Activated naive CD4-positive, alpha-beta T cell (primary cell): ENCODE measurements around the gene MARF1.
"Not testable (repeated sequence)": the region's sequence is repeated elsewhere in the genome, so short reads cannot be mapped to it uniquely, and the experiment has no call there.

Experiments used
- DNase-seq, 4 experiments: peaks; one replicate each; lab custom pipeline; 2025; lab: John Stamatoyannopoulos, UW

Gene MARF1

DNA sequence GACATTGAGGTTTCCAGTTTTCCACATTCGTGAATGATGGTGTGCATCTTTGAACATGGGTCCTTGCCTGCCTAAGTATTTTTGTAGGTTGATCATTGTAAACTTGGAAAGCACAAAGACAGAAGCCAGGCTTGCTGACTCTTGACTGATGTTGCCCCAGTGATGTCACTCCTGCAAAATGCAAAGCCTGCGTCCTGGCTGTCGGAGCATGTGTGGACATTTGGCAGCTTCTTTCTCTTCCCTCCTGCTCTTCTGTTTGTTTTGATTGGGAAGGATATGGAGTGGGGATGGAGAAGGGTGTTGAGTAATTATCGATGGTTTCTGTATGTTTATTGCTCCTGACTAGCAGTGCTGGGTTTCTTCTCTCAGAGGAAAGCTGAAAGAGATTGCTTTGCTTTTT, 10.3 kb upstream of the MARF1 start:
- DNase-seq, result no peak

DNA sequence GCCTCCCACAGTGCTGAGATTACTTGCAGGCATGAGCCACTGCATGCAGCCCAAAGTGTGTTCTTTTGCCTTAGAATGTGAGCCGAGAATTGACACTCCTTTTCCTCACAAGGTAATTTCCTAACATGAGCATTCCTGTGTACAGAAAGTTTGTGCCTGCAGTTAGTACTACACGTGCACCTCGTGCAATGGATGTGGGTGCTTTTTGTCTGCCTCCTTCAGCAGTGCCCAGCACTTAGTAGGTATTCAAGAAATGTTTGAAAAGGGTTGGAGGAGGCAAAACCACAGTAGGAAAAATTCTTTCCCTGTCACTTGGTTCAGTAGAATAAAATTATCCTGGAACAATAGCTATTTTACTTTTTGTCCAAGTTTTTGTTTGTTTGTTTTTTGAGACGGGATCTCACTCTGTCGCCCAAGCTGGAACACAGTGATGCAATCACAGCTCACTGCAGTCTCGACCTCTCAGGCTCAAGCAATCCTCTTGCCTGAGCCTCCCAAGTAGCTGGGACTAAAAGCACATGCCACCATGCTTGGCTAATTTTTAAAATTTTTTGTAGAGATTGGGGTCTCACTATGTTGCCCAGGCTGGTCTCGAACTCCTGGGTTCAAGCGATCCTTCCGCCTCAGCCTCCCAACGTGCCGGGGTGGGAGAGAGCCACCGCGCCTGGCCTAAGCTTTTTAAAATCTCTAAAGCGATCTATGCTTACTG, 9.5 kb upstream of the MARF1 start:
- no peak for DNase-seq

DNA sequence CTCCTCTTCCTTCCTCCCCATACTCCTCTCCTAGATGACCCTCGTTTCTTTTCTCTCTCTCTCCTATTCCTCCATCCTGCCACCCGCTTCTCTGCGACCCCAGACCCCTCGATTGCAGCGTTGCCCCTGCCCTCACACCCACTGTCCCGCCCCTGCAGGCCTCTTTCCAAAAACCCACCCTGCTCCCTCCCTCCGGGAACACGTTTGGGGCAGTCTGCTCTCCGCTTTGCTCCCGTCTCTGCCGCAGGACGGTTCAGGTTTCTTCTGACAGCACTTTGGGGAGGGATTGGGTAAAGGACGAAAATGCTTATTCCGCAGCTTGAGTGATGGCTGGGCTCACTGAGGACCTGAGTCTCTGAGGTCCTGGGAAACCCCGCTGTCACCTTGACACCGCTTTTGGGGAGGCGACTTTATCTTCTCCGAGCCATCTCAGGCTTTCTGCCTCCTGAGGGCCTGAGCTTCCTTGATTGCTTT, 7.8 kb upstream of the MARF1 start:
- DNase-seq, result no peak

DNA sequence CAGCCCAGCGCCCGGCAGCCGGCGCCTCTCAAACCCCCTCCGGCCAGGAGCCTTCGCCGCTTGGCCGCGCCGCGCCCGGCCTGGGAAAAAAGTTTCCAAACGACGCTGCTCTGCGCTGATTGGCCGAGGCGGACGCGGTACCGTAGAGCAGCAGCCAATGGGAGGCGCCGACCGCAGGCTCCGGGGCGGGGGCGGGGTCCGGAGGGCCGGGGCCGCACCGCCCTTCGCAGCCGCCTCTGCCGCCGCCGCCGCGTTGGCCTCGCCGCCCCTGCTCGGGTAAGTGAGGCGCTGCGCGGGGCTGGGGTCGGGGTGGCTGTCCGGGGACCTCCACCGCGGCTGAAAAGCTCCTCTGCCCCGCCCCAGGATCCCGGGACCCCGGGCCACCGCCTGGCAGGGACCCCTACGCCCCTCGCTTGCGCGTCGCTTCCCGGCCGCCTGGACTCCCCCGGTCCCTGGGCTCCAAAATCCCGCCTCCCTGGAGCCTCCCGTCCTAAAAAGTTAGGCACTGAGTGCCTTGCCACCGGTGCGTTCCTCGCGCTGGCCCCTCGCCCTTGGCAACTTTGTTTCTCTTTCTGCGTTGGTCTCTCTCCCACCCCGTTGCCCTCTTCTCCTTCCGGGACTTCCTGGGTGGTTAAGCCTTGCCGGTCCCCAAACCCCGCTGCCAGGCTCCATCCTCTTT, 7.2 kb upstream of the MARF1 start, which contains the start of gene NDE1:
TSS of gene NDE1 (plus strand) at position 227 of the 679 bp plus-strand sequence. CDS start 14,534 bp downstream, outside the sequence.
- DNase-seq, result peak; percentile 57 to 80 (median 66)

DNA sequence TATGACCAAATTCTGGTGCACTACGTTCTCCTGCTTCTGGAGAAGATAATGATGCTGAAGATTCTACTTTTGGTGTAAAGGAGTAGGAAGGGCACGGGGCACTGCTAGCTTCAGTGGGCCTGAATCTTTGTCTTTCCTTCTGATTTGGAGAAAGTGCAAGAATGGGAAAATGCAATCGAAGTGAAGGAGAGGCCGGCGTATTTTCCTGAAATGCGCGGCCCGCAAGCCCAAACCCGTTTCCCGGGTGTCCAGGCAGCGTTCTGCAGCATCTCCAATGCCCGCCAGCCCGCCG, 6.7 kb upstream of the MARF1 start:
- no peak for DNase-seq

DNA sequence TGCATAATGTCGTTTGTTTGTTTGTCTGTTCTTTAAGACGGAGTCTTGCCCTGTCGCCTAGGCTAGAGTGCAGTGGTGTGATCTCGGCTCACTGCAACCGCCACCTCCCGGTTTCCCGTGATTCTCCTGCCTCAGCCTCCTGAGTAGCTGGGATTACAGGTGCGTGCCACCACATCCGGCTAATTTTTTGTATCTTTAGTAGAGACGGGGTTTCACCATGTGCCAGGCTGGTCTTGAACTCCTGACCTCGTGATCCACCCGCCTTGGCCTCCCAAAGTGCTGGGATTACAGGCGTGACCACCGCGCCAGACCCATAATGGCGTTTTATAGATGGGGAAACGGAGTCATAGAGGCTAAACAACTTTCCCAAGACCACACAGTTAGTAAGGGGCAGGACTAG, 6.4 kb upstream of the MARF1 start:
- not testable (repeated sequence) for DNase-seq

DNA sequence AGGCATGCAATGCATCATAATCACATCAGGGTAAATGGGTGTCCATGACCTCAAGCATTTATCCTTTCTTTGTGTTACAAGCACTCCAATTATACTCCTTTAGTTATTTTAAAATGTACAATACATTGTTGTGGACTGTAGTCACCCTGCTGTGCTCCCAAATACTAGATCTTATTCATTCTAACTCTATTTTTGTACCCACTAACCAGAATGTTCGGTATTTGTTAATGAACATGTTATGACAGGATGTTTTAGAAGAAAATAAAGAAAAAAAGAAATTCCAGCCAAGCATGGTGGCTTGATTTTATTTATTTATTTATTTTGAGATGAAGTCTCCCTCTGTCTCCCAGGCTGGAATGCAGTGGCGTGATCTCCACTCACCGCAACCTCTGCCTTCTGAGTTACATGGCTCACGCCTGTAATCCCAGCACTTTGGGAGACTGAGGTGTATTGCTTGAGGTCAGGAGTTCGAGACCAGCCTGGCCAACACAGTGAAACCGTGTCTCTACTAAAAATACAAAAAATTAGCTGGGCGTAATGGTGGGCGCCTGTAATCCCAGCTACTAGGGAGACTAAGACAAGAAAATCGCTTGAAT, 5.3 kb upstream of the MARF1 start:
- no peak for DNase-seq

DNA sequence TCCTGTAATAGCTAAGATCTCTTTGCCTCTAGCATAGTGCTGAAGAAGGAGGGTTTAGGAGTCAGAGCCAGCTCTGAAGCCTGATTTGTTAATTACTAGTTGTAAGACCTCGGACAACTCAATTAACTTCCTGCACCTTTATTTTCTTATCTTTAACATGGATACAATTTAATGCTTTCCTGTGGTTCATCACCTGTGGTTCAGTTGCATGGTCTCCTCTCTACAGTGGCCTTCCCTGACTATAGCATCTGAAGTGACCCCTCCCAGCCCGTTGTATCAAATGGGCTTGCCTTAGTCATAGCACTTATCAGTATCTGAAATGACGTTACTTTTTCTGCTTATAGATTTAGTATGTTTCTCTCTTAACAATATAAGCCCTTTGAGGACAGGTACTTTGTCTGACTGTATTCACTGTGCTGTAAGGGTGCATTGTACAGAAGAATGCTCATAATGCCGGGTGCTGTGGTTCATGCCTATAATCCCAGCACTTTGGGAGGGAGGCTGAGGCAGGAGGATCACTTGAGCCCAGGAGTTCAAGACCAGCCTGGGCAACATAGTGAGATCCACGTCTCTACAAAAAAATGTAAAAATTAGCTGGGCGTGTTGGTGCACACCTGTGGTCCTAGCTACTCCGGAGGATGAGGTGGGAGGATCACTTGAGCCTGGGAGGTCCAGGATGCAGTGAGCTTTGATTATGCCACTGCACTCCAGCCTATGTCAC, 4.5 kb upstream of the MARF1 start:
- DNase-seq, result no peak

DNA sequence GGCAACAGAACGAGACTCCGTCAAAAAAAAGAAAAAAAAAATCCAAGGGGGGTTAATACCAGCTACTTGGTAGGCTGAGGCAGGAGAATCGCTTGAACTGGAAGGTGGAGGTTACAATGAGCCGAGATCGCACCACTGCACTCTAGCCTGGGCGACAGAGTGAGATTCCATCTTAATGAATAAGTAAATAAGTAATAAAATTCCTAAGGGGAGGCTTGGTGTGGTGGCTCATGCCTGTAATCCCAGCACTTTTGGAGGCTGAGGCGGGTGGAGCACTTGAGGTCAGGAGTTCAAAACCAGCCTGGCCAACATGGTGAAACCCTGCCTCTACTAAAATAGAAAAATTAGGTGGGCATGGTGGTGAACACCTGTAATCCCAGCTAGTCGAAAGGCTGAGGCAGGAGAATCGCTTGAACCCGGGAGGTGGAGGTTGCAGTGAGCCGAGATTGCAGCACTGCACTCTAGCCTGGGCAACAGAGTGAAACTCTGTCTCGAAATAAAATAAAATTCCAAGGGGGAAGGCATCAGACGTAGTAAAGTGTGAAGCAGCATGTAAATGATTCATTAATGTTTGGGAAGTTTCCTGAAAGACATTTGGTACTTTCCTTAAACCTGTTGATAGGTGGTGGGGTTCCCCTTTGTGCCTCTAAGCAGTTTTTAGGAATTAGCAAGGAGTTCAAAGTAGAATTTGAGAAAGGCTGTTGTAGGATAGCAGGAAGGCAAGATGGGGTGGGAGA, 3.8 kb upstream of the MARF1 start:
- DNase-seq, result not testable (repeated sequence)

DNA sequence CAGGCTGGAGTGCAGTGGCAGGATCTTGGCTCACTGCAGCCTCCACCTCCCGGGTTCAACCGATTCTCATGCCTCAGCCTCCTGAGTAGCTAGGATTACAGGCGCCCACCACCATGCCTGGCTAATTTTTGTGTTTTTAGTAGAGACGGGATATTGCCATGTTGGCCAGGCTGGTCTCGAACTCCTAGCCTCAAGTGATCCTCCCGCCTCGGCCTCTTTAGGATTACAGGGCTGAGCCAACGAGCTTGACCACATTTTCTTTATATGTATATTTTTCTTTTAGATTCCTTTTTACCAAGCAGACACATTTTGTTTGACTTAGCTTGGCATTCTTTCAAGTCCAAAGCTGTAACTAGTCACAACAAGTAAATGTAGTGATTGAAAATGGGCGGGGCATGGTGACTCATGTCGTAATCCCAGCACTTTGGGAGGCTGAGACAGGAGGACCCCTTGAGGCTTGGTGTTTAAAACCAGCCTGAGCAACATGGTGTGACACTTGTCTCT, 2.1 kb upstream of the MARF1 start:
- DNase-seq, result not testable (repeated sequence)

DNA sequence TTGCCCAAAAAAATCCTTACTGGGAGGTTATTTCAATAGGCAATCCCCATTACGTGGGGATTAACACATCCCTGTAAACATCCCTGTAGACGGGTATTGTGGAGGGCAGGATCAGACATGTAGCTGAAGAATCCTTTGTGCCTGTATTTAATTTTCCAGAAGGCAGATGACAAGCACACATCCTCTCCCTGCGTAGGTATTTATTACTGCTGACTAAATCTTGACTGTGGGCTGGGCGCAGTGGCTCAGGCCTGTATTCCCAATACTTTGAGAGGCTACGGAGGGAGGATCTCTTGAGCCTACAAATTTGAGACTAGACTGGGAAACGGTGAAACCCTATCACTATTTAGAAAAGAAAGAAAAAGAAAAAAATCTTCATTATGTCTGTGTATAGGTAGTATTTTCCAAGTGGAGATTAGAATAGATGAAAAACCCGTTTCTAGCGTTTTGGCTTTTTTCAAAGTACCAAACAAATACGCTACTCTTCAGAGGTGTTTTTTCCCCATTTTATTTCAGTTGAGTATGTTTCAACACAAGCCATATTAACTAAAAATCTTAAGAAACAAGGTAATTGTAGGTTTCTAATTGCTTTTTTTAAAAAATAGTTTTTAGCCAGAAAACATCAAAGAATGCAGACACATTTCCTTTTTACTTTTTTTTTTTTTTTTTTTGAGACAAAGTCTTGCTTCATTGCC, 1.5 kb upstream of the MARF1 start:
- no peak for DNase-seq

DNA sequence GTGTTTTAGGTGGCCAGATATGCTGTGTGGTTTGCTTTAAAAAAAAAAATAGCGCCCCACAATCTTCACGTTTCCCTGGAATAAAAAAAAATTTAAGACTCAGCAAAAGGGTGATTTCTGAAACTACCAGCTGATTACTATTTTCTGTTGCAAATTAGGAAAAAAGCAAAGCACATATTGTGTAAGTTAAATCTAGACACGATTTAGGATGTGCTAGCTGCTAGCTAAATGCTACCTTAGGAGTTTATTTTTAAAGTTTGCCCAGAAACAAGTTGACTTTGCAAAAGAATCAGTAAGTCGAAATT, 944 bp upstream of the MARF1 start:
- no peak for DNase-seq

DNA sequence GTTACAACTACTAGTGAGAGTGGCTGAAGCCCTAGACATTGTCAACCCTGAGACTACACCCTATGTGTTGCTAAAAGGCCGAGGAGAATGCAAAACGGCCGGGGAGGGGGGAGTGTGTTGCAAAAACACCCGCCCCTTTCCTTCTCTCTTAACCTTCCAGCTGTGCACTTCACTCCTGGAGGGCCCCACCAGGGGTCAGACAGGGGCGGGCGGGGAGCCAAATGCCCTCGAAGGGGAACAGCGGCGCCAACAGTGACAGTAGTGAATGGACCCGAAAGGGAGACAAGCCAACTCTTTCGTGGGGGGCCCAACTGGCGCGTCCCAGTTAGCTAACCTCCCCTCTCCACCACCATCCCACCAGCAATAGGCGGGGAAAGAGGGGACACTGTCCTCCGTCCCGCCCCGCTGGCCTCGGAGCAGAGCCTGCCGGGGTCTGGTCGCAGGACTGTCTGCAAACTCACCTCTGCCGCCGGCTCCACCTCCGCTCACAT, 352 bp downstream of the MARF1 start:
- peak; percentile 59 to 78 (median 68) for DNase-seq

DNA sequence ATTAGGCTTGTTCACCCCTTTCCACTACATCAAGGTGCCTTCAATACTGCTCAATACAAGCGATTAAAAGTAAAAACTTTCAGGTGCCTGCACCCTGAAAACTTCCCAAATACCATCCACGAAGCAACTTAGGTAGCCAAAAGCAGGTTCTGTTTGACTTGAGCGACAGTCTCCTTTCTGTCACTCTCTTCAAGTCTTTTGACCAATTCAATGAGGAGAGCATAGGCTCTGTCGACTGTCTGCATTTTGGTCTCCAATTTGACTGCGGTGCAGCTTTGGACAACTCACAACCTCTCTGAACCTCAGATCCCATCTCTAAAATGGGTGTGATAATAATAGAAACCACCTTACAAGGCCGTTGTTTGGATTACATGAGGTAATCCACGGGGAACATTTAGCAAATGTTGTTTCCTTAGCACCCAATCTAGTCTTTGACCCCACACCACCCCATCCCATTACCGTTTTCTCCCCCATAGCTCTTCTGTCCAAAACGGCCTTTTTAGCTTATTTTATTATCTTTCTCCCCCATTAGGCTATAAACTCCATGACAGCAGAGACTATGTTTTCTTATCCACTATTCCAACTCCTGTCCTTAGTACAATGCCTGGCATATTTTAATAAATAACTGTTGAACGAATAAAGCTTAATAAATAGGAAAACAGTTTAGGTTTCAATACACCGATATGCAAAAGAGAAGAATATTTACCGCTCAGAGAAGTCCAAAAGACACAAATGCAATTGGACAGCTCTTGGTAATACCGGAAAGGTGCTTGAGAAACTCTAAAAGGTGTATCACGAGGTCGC, 999 bp downstream of the MARF1 start:
- DNase-seq, result no peak

DNA sequence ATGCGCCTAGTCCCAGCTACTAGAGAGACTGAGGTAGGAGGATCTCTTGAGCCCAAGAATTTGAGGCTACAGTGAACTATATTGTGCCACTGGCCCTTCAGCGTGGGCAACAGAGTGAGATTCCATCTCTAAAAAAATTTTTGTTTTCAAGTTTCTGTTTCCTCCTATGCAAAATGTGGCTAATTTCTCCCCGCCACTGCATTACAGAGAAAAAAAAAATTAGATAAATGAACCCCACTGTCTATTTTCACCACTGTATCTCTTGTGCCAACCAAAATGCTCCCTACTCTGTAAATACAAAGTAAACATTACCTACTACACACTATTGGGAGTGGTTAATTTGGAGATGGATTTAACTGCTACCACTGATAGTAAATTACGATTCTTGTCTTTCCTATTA, 2.0 kb downstream of the MARF1 start:
- DNase-seq, result no peak

DNA sequence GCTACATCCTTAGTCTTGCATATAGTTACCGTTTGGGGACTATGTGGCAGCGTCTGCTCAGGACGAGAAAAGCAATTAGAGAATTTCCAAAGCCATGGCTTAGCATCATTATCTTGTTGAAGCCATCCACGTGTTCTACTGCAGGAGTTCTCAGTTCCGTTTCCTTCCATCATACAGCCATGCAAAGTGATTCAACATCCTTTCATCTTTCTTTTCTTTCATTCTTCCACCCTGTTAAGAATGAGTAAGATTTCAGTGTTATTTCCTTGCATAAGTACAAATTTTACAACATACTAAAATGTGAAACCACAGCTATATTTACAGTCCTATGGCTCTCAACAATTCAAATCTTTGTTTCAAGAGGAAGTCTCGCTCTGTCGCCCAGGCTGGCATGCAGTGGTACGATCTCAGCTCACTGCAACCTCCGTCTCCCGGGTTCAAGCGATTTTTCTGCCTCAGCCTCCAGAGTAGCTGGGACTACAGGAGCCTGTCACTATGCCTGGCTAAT, 3.8 kb downstream of the MARF1 start:
- DNase-seq, result peak in 1 of 4 experiments; percentile 3

DNA sequence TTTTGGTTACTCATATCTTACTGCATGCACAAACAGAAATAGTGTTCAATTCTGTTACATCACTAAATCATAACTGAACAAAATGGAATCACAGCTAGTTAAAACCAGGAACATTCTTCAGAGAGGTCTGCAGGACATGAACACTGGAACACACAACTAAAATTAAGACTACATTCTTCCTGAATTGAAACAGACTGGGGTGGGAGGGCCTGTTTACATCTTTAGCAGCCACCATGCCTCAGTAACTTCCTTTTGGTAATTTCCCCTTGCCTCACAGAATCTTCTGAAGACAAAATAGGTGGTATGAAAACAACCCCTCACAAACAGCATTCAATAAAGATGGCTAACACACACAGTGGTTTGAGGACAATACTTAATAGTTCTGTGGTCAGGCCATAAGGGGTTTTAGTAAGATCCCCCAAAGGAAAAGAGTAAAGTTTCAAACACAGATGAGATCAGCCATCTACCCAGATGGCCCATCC, 6.5 kb downstream of the MARF1 start:
- DNase-seq, result no peak

DNA sequence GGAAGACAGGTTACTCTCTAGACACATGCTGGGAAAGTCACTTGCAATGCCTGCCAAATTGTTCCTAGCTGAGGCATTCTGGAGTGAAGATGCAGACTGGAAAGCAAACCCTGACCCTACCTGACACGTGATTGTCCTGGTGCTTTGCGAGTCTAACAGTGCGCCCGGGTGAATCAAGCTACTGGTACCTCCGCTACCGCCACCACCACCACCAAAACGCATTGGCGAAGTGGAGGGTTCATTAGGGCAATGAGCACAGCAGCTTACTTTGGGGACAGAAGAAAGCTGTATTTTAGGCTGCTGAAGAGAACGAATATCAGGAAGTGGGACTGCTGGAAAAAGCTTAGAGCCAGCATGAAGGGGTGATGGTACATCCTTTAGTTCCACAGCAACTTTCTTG, 7.0 kb downstream of the MARF1 start:
- no peak for DNase-seq

DNA sequence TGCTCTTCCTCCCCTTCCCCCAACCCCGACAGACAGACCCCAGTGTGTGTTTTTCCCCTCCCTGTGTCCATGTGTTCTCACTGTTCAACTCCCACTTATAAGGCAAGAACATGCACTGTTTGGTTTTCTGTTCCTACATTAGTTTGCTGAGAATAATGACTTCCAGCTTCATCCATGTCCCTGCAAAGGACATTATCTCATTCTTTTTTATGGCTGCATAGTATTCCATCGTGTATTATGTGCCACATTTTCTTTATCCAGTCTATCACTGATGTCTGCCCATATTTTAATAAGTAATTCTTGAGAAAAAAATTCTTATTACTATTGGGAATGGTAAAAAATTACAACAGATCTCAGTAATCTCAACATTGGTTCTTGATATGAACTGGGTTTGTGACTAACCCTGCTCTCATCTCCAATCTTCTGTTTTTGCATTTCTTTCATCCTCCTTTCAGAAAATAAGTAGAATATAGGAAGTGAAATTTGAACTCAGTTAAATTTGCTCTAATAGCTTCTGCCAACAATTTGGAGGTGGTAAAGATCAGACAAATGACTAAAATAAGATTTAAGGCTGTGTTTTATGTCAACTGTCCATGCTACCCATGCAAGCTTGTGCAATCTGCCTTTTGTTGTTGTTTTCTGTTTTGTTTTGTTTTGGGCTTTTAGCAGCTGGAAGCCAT, 11.1 kb downstream of the MARF1 start:
- no peak for DNase-seq
